HG03060 (cell line): ENCODE results near the gene PLEKHB1.
"Not testable (repeated sequence)": the region's sequence is repeated elsewhere in the genome, so short reads cannot be mapped to it uniquely, and the experiment has no call there.

ENCODE experiments used
- ATAC-seq: cut with Tn5 transposase; IDR thresholded peaks from one replicate; pipeline ENCODE4 v1.9.1; 2021; ENCODE audit warnings: low read depth, moderate number of reproducible peaks; ENCODE audit not compliant: unreplicated experiment

The PLEKHB1 gene

DNA sequence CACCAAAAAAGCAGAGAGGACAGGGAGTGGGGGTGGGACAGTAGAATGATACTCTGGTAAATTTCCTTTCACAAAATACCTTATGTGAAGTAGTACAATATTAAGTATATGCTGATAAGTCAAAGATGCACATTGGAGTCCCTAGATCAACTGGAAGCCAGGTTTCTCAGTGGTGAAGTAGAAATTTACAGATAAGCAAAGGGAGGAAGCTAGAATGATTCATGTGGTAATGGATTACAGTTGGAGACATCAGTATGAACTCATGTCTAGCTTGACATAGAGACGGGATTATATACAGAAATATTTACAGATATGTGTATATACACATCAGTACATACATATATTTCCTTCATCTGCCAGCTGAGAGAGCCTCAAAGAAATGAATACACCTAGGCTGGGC, 21.5 kb downstream of the PLEKHB1 start:
- no peak for ATAC-seq

DNA sequence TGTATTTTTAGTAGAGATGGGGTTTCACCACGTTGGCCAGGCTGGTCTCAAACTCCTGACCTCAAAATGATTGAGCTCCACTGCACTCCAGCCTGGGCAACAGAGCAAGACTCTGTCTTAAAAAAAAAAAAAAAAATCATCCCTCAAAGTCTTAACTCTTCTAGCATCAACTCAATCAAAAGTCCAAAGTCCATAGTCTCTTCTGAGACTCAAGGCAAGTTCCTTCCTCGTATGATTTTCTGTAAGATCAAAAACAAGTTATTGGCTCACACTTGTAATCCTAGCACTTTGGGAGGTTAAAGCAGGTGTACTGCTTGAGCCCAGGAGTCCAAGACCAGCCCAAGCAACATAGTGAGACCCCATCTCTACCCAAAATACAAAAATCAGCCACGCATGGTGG, 24.4 kb downstream of the PLEKHB1 start:
- no peak for ATAC-seq

DNA sequence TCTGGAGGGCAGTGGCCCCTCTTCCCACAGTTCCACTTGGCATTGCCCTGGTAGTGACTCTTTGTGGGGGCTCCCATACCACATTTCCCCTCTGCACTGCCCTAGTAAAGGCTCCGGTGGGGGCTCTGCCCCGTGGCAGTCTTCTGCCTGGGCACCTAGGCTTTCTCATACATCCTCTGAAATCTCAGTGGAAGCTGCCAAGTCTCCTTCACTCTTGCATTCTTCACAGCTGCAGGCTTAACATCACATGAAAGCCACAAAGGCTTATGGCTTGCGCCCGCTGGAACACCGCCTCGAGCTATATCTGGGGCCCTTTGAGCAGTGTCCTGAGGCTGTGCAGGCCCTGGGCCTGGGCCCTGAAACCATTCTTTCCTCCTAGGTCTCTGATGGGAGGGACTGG, 25.3 kb downstream of the PLEKHB1 start:
- ATAC-seq: no peak

DNA sequence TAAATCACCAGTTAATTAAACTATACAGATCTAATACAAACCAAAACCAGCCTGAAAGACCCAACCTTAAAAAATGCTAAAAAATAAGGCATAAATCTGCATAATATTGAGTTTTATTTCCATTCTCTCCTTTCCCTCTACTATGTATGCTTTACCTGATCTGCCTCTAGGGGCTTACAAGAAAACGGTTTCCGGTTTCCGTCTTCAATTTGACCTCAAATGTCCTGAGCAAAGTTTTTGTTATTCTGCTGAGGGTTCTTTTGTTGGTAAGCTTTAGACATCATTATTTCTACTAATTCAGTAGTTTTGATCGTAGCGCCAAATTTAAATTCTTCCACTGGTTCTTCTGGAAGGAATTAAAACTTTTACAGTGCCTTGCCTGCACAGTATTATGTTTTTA, 30.2 kb downstream of the PLEKHB1 start:
- ATAC-seq: not testable (repeated sequence)

DNA sequence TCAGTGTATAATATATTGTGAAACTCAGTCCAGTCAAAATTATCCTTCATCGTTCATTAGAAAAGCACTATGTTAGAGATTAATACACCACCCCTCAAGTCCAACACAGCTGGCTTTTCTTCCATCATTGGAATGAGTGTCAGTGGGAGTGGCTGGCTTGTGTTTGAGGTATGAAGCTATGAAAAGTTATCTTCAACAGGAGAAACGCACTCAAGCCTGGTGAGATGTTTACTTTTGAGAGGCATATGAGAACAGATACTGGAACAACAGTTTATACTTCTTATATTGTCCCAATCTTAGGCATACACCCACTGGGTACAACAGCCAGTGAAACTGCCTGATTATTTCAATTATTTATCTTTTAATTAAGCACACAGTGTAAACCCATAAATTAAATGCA, 34.3 kb downstream of the PLEKHB1 start:
- no peak for ATAC-seq

DNA sequence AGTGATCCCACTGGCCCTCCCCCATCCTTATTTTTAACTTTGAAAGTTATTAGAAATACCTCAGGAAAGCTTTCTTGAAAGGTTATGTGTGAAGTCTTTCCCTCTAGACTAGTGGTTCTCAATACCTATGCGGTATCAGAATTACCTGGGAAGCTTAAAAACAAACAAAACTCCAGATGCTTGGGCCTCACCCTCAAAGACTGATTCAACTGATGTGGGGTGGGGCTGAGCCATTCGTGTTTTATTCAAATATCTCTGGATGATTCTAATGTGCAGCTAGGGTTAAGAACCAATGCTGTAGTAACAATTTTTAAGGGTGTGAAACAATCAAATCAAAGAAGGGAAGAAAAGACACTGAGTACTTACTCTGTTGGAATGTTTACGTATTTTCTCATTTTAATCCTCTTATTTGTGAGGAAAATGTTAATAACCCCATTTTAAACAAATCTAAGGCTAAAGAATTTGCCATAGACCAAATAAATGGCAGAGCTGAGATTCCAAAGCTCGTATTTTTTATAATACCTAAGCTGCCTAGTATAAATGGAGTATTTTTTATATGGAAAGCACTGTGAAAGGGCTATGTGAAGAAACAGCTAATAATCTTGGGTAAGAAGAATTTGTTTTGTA, 47.6 kb downstream of the PLEKHB1 start:
- no peak for ATAC-seq

DNA sequence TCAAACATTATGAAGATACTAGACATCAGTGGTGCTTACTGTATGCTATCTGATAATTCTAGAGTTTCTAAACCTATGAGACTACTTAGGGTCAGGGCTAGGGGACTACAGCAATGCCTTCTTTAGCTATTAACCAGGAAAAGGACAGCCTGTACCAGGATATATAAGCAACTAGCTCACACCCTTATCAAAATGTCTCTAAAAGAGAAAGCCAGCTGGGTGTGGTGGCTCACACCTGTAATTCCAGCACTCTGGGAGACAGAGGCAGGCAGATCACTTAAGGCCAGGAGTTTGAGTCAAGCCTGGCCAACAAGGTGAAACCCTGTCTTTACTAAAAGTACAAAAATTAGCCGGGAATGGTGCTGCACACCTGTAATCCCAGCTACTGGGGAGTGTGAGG, 58.7 kb downstream of the PLEKHB1 start:
- no peak for ATAC-seq

DNA sequence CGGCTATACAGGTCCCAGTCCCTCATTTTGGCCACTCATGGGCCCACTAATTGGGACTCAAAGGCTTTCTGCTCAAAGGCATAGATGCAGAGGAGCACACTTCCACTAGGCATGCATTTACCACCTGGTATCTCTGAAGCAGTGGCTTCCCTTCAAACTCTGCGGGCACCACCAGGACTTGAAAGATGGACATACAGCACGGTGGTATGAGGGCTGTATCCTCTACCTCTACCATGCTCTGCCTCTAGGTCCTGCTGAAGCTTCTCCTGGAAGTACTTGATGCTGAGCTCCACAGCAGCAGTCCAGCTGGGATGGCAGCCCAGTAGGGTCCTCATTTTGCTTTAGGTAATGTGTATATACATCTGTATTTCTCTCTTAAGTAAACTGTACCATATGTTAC, 64.6 kb downstream of the PLEKHB1 start:
- no peak for ATAC-seq
